ENCODE measurements around the gene GLB1L3.

The GLB1L3 gene

GRCh38 chr11:134365011-134365925 is 89.1 kb downstream of the GLB1L3 start:
- DNase-seq = no peak

- DNase-seq = no peak
Observed at GRCh38 chr11:134366254-134366653, 90.1 kb downstream of the GLB1L3 start.

- no peak for DNase-seq
Observed at GRCh38 chr11:134367781-134368180, 91.6 kb downstream of the GLB1L3 start.

All from effector CD8-positive, alpha-beta T cell (primary cell).